Neuronal stem cell (in vitro differentiated cells): ENCODE measurements around the gene FZD7.
A peak's percentile ranks its signal among the peaks of the same experiment; 100 is the strongest.

ENCODE experiments used
- DNase-seq: peaks from one replicate; pipeline ENCODE4 v3.0.0-alpha.2; 2013; ENCODE audit warnings: low spot score
- H2AFZ ChIP-seq: one replicate; pipeline ENCODE4 v1.6.1; 2013; ENCODE audit warnings: mild to moderate bottlenecking, low read length, inconsistent platforms
- H2AK5ac ChIP-seq: 2 replicates; pipeline ENCODE4 v1.6.1; 2013; ENCODE audit warnings: low read depth, mild to moderate bottlenecking, inconsistent platforms, low read length, moderate library complexity, mixed read lengths
- H2BK120ac ChIP-seq: 2 replicates; pipeline ENCODE4 v1.6.1; 2013; ENCODE audit warnings: low read depth, mild to moderate bottlenecking, inconsistent platforms, low read length, moderate library complexity, mixed read lengths
- H2BK12ac ChIP-seq: one replicate; pipeline ENCODE4 v1.6.1; 2013; ENCODE audit warnings: low read length, inconsistent platforms
- H2BK15ac ChIP-seq: 2 replicates; pipeline ENCODE4 v1.6.1; 2013; ENCODE audit warnings: mild to moderate bottlenecking, low read length, inconsistent platforms, mixed read lengths
- H2BK5ac ChIP-seq: one replicate; pipeline ENCODE4 v1.6.1; 2013; ENCODE audit warnings: inconsistent platforms, mild to moderate bottlenecking, low read length, moderate library complexity
- H3K14ac ChIP-seq: one replicate; pipeline ENCODE4 v1.6.1; 2013; ENCODE audit warnings: low read length, inconsistent platforms
- H3K18ac ChIP-seq: 2 replicates; pipeline ENCODE4 v1.6.1; 2013; ENCODE audit warnings: low read length, inconsistent platforms
- H3K23ac ChIP-seq: 2 replicates; pipeline ENCODE4 v1.6.1; 2013; ENCODE audit warnings: low read depth, mild to moderate bottlenecking, mixed read lengths, low read length, inconsistent platforms; ENCODE audit not compliant: poor library complexity
- H3K27ac ChIP-seq: replicated peaks from 3 replicates; pipeline ENCODE4 v1.5.1; 2013; ENCODE audit warnings: low read length, inconsistent platforms
- H3K27me3 ChIP-seq, 3 experiments: 2 replicates each; pipeline ENCODE4 v1.6.1; 2013; ENCODE audit warnings: low read length in 3 of 3, mild to moderate bottlenecking in 2 of 3, inconsistent platforms in 1 of 3, low read depth in 1 of 3, mixed read lengths in 1 of 3, moderate library complexity in 1 of 3; ENCODE audit not compliant: control insufficient read depth in 3 of 3, insufficient read depth in 3 of 3
- H3K36me3 ChIP-seq, 2 donors: replicated peaks in 1 of 2; 2 replicates each; pipeline ENCODE4 v1.6.1; 2013; ENCODE audit warnings: low read length in 2 of 2; ENCODE audit not compliant: control insufficient read depth in 2 of 2, insufficient read depth in 2 of 2
- H3K4ac ChIP-seq: 2 replicates; pipeline ENCODE4 v1.6.1; 2013; ENCODE audit warnings: inconsistent platforms, mild to moderate bottlenecking, low read length, moderate library complexity
- H3K4me1 ChIP-seq, 2 donors: 1 replicate in 1 of 2; 2 replicates in 1 of 2; pipeline ENCODE4 v1.6.1; 2013; ENCODE audit warnings: low read length in 2 of 2, low read depth in 1 of 2; ENCODE audit not compliant: control insufficient read depth in 2 of 2, insufficient read depth in 1 of 2
- H3K4me2 ChIP-seq: one replicate; pipeline ENCODE4 v1.6.1; 2013; ENCODE audit warnings: mild to moderate bottlenecking, low read length, inconsistent platforms; ENCODE audit not compliant: insufficient read depth, poor library complexity, severe bottlenecking
- H3K4me3 ChIP-seq, 2 donors: 2 replicates each; pipeline ENCODE4 v1.5.1; 2013; ENCODE audit warnings: low read length in 2 of 2, mild to moderate bottlenecking in 2 of 2, inconsistent platforms in 1 of 2, moderate library complexity in 1 of 2
- H3K79me1 ChIP-seq: one replicate; pipeline ENCODE4 v1.6.1; 2013; ENCODE audit warnings: low read depth, mild to moderate bottlenecking, inconsistent platforms, low read length, moderate library complexity
- H3K9ac ChIP-seq: one replicate; pipeline ENCODE4 v1.6.1; 2013; ENCODE audit warnings: mild to moderate bottlenecking, low read depth, low read length, inconsistent platforms; ENCODE audit not compliant: poor library complexity
- H3K9me3 ChIP-seq, 2 donors: replicated peaks in 1 of 2; 2 replicates each; pipeline versions ENCODE3 to v1.6.1; 2013; ENCODE audit warnings: low read length in 2 of 2, mild to moderate bottlenecking in 2 of 2, inconsistent platforms in 1 of 2, low read depth in 1 of 2, mixed read lengths in 1 of 2, moderate library complexity in 1 of 2; ENCODE audit not compliant: control insufficient read depth in 2 of 2, insufficient read depth in 1 of 2
- H4K8ac ChIP-seq: one replicate; pipeline ENCODE4 v1.6.1; 2013; ENCODE audit warnings: low read depth, mild to moderate bottlenecking, inconsistent platforms, low read length, moderate library complexity
- H4K91ac ChIP-seq: one replicate; pipeline ENCODE4 v1.6.1; 2013; ENCODE audit warnings: low read length, low read depth, mild to moderate bottlenecking, inconsistent platforms; ENCODE audit not compliant: poor library complexity
- WGBS, 2 donors: extraction: QIAGEN DNeasy Blood & Tissue Kit; methylation state at CpG; one replicate each; pipeline ENCODE4 v1.1.7; 2013; ENCODE audit warnings: missing lambda C conversion rate in 2 of 2, mixed read lengths in 1 of 2; ENCODE audit not compliant: insufficient read length in 2 of 2, insufficient replicate concordance in 1 of 2; ENCODE audit errors: extremely low coverage in 2 of 2; 5-methylcytosine and 5-hydroxymethylcytosine counted together

Gene FZD7

DNA sequence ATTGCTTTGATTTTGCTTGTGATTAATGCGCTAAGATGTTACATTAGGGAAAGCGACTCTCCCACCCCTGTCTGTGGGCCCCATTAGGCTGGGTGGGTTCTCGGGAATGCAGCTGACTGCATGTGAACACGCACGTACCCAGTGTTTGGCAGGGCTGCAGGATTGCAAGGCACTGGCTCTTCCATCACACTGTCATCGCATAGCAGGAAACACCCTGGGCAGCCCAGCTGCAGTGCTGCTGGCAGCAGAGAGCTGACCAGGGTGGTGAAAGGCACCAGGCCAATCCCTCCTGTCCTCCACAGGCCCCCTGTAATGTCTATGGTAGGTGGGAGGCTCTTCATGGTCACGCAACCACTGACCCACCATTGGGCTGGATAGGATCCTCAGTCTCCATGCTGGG lies 34.4 kb upstream of the FZD7 start:
- Histone ChIP-seq H2BK15ac (peak overlapping the region; percentile 32), H3K4me2 (no peak overlapping the region), H3K79me1 (no peaks in the 10 kb centered on the region), H2BK5ac (peak overlapping the region; percentile 16), H3K27ac (no peak overlapping the region), H2BK120ac (no peak overlapping the region), H3K4me3 (no peak overlapping the region), H3K18ac (peak overlapping the region; percentile 20), H3K27me3 (no peaks in the 10 kb centered on the region), H3K23ac (no peak overlapping the region), H3K4ac (no peak overlapping the region), H4K91ac (no peak overlapping the region), H2AK5ac (peak overlapping the region; percentile 16), H2AFZ (no peak overlapping the region), H2BK12ac (peak overlapping the region; percentile 85), H4K8ac (no peak overlapping the region), H3K9me3 (no peaks in the 10 kb centered on the region), H3K4me1 (peaks cover 16 to 17% of the 10 kb centered on the region in 2 donors), H3K36me3 (no peaks in the 10 kb centered on the region), H3K14ac (no peak overlapping the region), H3K9ac (no peak overlapping the region)
- no peak for DNase-seq
- no CpG with 5 or more reads among the region's 7 CpGs for WGBS, 2 donors

DNA sequence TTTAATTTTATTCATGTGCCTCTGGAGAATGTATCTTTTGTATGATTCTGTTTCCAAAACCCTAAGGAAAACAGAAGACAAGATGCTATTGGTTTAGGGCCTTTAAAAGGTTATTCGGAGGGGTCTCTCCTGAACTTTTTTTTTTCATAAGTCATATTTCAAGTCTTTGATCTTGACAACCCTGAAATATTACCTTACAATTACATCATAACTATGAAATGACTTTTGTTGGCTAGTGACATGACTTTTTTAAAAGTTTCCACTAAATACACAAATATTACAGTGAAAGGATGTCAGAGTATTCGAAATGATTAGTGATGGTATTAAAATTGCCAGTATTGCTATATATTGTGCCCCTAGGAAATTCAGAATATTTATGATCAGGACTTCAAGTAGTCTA lies 31.8 kb upstream of the FZD7 start:
- Histone ChIP-seq H3K9me3 (no peaks in the 10 kb centered on the region), H2AFZ (no peak overlapping the region), H3K4me3 (no peak overlapping the region), H3K9ac (no peak overlapping the region), H3K36me3 (no peaks in the 10 kb centered on the region), H4K8ac (no peak overlapping the region), H3K4ac (no peak overlapping the region), H3K27me3 (no peaks in the 10 kb centered on the region), H3K23ac (no peak overlapping the region), H2BK5ac (no peak overlapping the region), H2AK5ac (no peak overlapping the region), H3K79me1 (no peaks in the 10 kb centered on the region), H2BK120ac (no peak overlapping the region), H4K91ac (no peak overlapping the region), H3K4me1 (peaks cover 7 to 8% of the 10 kb centered on the region in 2 donors), H3K4me2 (no peak overlapping the region), H3K14ac (no peak overlapping the region), H3K27ac (no peak overlapping the region), H2BK12ac (no peak overlapping the region), H2BK15ac (no peak overlapping the region), H3K18ac (no peak overlapping the region)
- no CpG with 5 or more reads among the region's 2 CpGs for WGBS, 2 donors
- DNase-seq, result no peak

GRCh38 chr2:202002381-202002780 lies 31.3 kb upstream of the FZD7 start:
- Histone ChIP-seq H3K4me2 (no peak overlapping the region), H2BK15ac (no peak overlapping the region), H2BK5ac (no peak overlapping the region), H3K27me3 (no peaks in the 10 kb centered on the region), H3K9me3 (no peaks in the 10 kb centered on the region), H4K8ac (no peak overlapping the region), H4K91ac (no peak overlapping the region), H3K9ac (no peak overlapping the region), H3K27ac (no peak overlapping the region), H2BK12ac (no peak overlapping the region), H3K4me1 (peaks cover 8% of the 10 kb centered on the region in 2 donors), H3K14ac (no peak overlapping the region), H2AK5ac (no peak overlapping the region), H3K4ac (no peak overlapping the region), H3K23ac (no peak overlapping the region), H3K18ac (no peak overlapping the region), H3K79me1 (no peaks in the 10 kb centered on the region), H2AFZ (no peak overlapping the region), H2BK120ac (no peak overlapping the region), H3K4me3 (no peak overlapping the region), H3K36me3 (no peaks in the 10 kb centered on the region)
- no peak for DNase-seq
- no CpG with 5 or more reads among the region's 6 CpGs for WGBS, 2 donors

GRCh38 chr2:202005272-202005887 lies 28.3 kb upstream of the FZD7 start:
- H2BK12ac ChIP-seq, result no peak overlapping the region
- no peaks in the 10 kb centered on the region for H3K36me3 ChIP-seq
- no peak overlapping the region for H3K9ac ChIP-seq
- H3K79me1 ChIP-seq, result no peaks in the 10 kb centered on the region
- H3K4ac ChIP-seq, result no peak overlapping the region
- no peak overlapping the region for H2BK120ac ChIP-seq
- H2BK5ac ChIP-seq, result no peak overlapping the region
- no peak overlapping the region for H2AK5ac ChIP-seq
- H3K23ac ChIP-seq, result no peak overlapping the region
- no peak overlapping the region for H2BK15ac ChIP-seq
- H3K4me2 ChIP-seq, result no peak overlapping the region
- H3K14ac ChIP-seq, result no peak overlapping the region
- H4K91ac ChIP-seq, result no peak overlapping the region
- no peak overlapping the region for H3K4me3 ChIP-seq
- H3K27ac ChIP-seq, result no peak overlapping the region
- no peak for DNase-seq
- no CpG with 5 or more reads among the region's 3 CpGs for WGBS, 2 donors
- no peaks in the 10 kb centered on the region for H3K9me3 ChIP-seq
- peak overlapping the region; percentile 62 for H2AFZ ChIP-seq
- H3K18ac ChIP-seq, result no peak overlapping the region
- no peak overlapping the region for H4K8ac ChIP-seq
- H3K4me1 ChIP-seq, result peaks cover 9 to 19% of the 10 kb centered on the region in 2 donors
- no peaks in the 10 kb centered on the region for H3K27me3 ChIP-seq
